ENCODE data around the gene ESPNL.

The ESPNL gene

GRCh38 chr2:238148981-238149380 is 48.8 kb downstream of the ESPNL start:
- Histone ChIP-seq H3K79me2 (ENCODE audit: insufficient read depth, low read length) (no peaks in the 10 kb centered on the region), H3K9me3 (ENCODE audit: insufficient read depth, low read length) (no peaks in the 10 kb centered on the region), H3K9me2 (replicated peaks; ENCODE audit: insufficient read depth, low read length) (no peaks in the 10 kb centered on the region), H3K27me3 (ENCODE audit: low read length) (no peaks in the 10 kb centered on the region), H3K9ac (ENCODE audit: low read length) (no peak overlapping the region), H3K4me3 (ENCODE audit: insufficient read depth, low read length, poor library complexity, severe bottlenecking) (no peak overlapping the region), H2AFZ (ENCODE audit: low read depth, low read length, severe bottlenecking) (no peak overlapping the region), H3K36me3 (ENCODE audit: low read length) (no peaks in the 10 kb centered on the region), H3K27ac (ENCODE audit: low read depth, low read length) (no peak overlapping the region), H4K20me1 (ENCODE audit: low read depth, low read length) (no peaks in the 10 kb centered on the region), H3F3A (ENCODE audit: insufficient read depth) (no peaks in the 10 kb centered on the region), H3K4me2 (ENCODE audit: low read depth, low read length, poor library complexity, severe bottlenecking) (no peak overlapping the region)
- TF ChIP-seq EZH2phosphoT487 (conservative IDR thresholded peaks at IDR 0.05; ENCODE audit: low read length) (no peak), CTCF (IDR thresholded peaks at IDR 0.05; ENCODE audit: insufficient read depth, low read length, poor library complexity, severe bottlenecking) (no peak)

GRCh38 chr2:238149841-238150572 is 49.9 kb downstream of the ESPNL start:
- H3K4me2 ChIP-seq (ENCODE audit: low read depth, low read length, poor library complexity, severe bottlenecking) = no peak overlapping the region
- no peaks in the 10 kb centered on the region for H3K9me3 ChIP-seq (ENCODE audit: insufficient read depth, low read length)
- no peak overlapping the region for H2AFZ ChIP-seq (ENCODE audit: low read depth, low read length, severe bottlenecking)
- no peaks in the 10 kb centered on the region for H3K9me2 ChIP-seq (replicated peaks; ENCODE audit: insufficient read depth, low read length)
- no peaks in the 10 kb centered on the region for H3K79me2 ChIP-seq (ENCODE audit: insufficient read depth, low read length)
- TF ChIP-seq EZH2phosphoT487 (conservative IDR thresholded peaks at IDR 0.05; ENCODE audit: low read length) (no peak), CTCF (IDR thresholded peaks at IDR 0.05; ENCODE audit: insufficient read depth, low read length, poor library complexity, severe bottlenecking) (no peak)
- H3K36me3 ChIP-seq (ENCODE audit: low read length) = no peaks in the 10 kb centered on the region
- H4K20me1 ChIP-seq (ENCODE audit: low read depth, low read length) = no peaks in the 10 kb centered on the region
- no peak overlapping the region for H3K9ac ChIP-seq (ENCODE audit: low read length)
- H3K27ac ChIP-seq (ENCODE audit: low read depth, low read length) = no peak overlapping the region
- no peaks in the 10 kb centered on the region for H3F3A ChIP-seq (ENCODE audit: insufficient read depth)
- H3K27me3 ChIP-seq (ENCODE audit: low read length) = no peaks in the 10 kb centered on the region
- H3K4me3 ChIP-seq (ENCODE audit: insufficient read depth, low read length, poor library complexity, severe bottlenecking) = no peak overlapping the region

DNA sequence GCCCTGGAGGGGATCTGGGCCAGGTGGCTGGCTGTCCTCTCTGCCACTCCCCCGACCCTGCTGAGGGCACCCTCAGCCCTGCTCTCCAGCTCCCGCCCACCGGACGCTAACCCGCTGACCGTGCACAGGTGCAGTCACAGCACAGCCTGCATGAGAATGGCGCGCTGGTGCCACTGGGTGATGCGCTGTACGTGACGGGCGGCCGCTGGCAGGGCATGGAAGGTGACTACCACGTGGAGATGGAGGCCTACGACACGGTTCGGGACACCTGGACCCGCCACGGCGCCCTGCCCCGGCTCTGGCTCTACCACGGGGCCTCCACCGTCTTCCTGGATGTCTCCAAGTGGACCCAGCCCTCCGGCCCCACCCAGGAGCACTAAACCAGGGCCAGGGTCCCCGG is 50.5 kb downstream of the ESPNL start:
- Histone ChIP-seq H4K20me1 (ENCODE audit: low read depth, low read length) (no peaks in the 10 kb centered on the region), H3K27ac (ENCODE audit: low read depth, low read length) (no peak overlapping the region), H3K9me2 (replicated peaks; ENCODE audit: insufficient read depth, low read length) (no peaks in the 10 kb centered on the region), H3K36me3 (ENCODE audit: low read length) (no peaks in the 10 kb centered on the region), H3K27me3 (ENCODE audit: low read length) (no peaks in the 10 kb centered on the region), H3F3A (ENCODE audit: insufficient read depth) (no peaks in the 10 kb centered on the region), H3K79me2 (ENCODE audit: insufficient read depth, low read length) (no peaks in the 10 kb centered on the region), H3K4me3 (ENCODE audit: insufficient read depth, low read length, poor library complexity, severe bottlenecking) (no peak overlapping the region), H3K9me3 (ENCODE audit: insufficient read depth, low read length) (no peaks in the 10 kb centered on the region), H2AFZ (ENCODE audit: low read depth, low read length, severe bottlenecking) (no peak overlapping the region), H3K9ac (ENCODE audit: low read length) (no peak overlapping the region), H3K4me2 (ENCODE audit: low read depth, low read length, poor library complexity, severe bottlenecking) (no peak overlapping the region)
- TF ChIP-seq EZH2phosphoT487 (conservative IDR thresholded peaks at IDR 0.05; ENCODE audit: low read length) (no peak), CTCF (IDR thresholded peaks at IDR 0.05; ENCODE audit: insufficient read depth, low read length, poor library complexity, severe bottlenecking) (no peak)

Data from SU-DHL-6 (cell line).